Left ventricle myocardium inferior (tissue), 1 donor: ENCODE measurements around the gene LRMDA. TPM values are rescaled to one million over a fixed set of nuclear protein-coding genes. Genes with fewer than 3 reads are reported as not detected.

ENCODE experiments used
- DNase-seq: peaks from one replicate; pipeline ENCODE4 v3.0.0-alpha.2; 2020
- H3K27ac ChIP-seq: fragments of 200-600 bp; replicated peaks from 2 replicates; pipeline ENCODE4 v1.8.0; 2021
- H3K27me3 ChIP-seq: fragments of 200-600 bp; 2 replicates; pipeline ENCODE4 v1.8.0; 2021; ENCODE audit warnings: low read depth
- H3K36me3 ChIP-seq: fragments of 200-600 bp; 2 replicates; pipeline ENCODE4 v1.8.0; 2021
- H3K4me1 ChIP-seq: fragments of 200-600 bp; 2 replicates; pipeline ENCODE4 v1.8.0; 2021
- H3K4me3 ChIP-seq: fragments of 200-600 bp; 2 replicates; pipeline ENCODE4 v1.8.0; 2021; ENCODE audit warnings: mild to moderate bottlenecking, moderate library complexity
- H3K9me3 ChIP-seq: fragments of 200-600 bp; replicated peaks from 2 replicates; pipeline ENCODE4 v1.8.0; 2021
- CTCF ChIP-seq: fragments of 200-600 bp; IDR thresholded peaks from 2 replicates; pipeline ENCODE4 v1.8.0; 2021; ENCODE audit warnings: antibody characterized with exemption, mild to moderate bottlenecking, borderline replicate concordance
- intact Hi-C: fragments of 100-400 bp; cut with micrococcal nuclease; formaldehyde crosslinking; loops from one replicate; pipeline ENCODE4 v1.11.0; 2022
- total RNA-seq: library from RNA; stranded (reverse); fragmentation: NEBNext Ultra II Directional; extraction: Animal tissue kit (Norgen Biotek cat#: 25700); gene quantifications from one replicate; pipeline ENCODE4 v1.2.1, GENCODE V29; 2021
- donor health status: DM: no; HTN: yes; CAD: no; lungs with severe emphysema.

LRMDA gene
- total RNA-seq, 1 donor from 2014 or later, result 18.7 TPM

GRCh38 chr10:75754096-75754831, 322.8 kb downstream of the LRMDA start:
- no peak overlapping the region for H3K27ac ChIP-seq
- no peaks in the 10 kb centered on the region for H3K36me3 ChIP-seq
- DNase-seq, result no peak
- H3K27me3 ChIP-seq, result no peaks in the 10 kb centered on the region
- TF ChIP-seq CTCF, result no peak
- no peaks in the 10 kb centered on the region for H3K4me1 ChIP-seq
- no peak overlapping the region for H3K4me3 ChIP-seq
- no peaks in the 10 kb centered on the region for H3K9me3 ChIP-seq
- intact Hi-C loops, result no loop called here

GRCh38 chr10:75755528-75755927, 324.1 kb downstream of the LRMDA start:
- no peak for DNase-seq
- Histone ChIP-seq H3K9me3 (no peaks in the 10 kb centered on the region), H3K36me3 (no peaks in the 10 kb centered on the region), H3K4me3 (no peak overlapping the region), H3K27me3 (no peaks in the 10 kb centered on the region), H3K27ac (no peak overlapping the region), H3K4me1 (no peaks in the 10 kb centered on the region)
- no peak for TF ChIP-seq CTCF
- intact Hi-C loops, result no loop called here

GRCh38 chr10:75761289-75761688, 329.9 kb downstream of the LRMDA start:
- intact Hi-C loops, result no loop called here
- H3K9me3 ChIP-seq, result no peaks in the 10 kb centered on the region
- no peak overlapping the region for H3K4me3 ChIP-seq
- DNase-seq, result no peak
- no peak for TF ChIP-seq CTCF
- no peaks in the 10 kb centered on the region for H3K27me3 ChIP-seq
- no peak overlapping the region for H3K27ac ChIP-seq
- H3K4me1 ChIP-seq, result no peaks in the 10 kb centered on the region
- H3K36me3 ChIP-seq, result no peaks in the 10 kb centered on the region

- intact Hi-C loops, result no loop called here
- H3K27me3 ChIP-seq, result no peaks in the 10 kb centered on the region
- H3K4me1 ChIP-seq, result no peaks in the 10 kb centered on the region
- no peak overlapping the region for H3K27ac ChIP-seq
- no peak for DNase-seq
- no peaks in the 10 kb centered on the region for H3K9me3 ChIP-seq
- H3K4me3 ChIP-seq, result no peak overlapping the region
- no peak for TF ChIP-seq CTCF
- no peaks in the 10 kb centered on the region for H3K36me3 ChIP-seq
Measured at GRCh38 chr10:75762431-75762802, 331.0 kb downstream of the LRMDA start.

GRCh38 chr10:75763652-75764051, 332.2 kb downstream of the LRMDA start:
- no peak overlapping the region for H3K4me3 ChIP-seq
- no peaks in the 10 kb centered on the region for H3K9me3 ChIP-seq
- H3K36me3 ChIP-seq, result no peaks in the 10 kb centered on the region
- H3K27ac ChIP-seq, result no peak overlapping the region
- DNase-seq, result no peak
- H3K4me1 ChIP-seq, result peaks cover 3% of the 10 kb centered on the region
- TF ChIP-seq CTCF, result no peak
- intact Hi-C loops, result no loop called here
- no peaks in the 10 kb centered on the region for H3K27me3 ChIP-seq
